Skeletal muscle satellite cell (primary cell): ENCODE results near the gene NADSYN1.
"Not testable (repeated sequence)": the region's sequence is repeated elsewhere in the genome, so short reads cannot be mapped to it uniquely, and the experiment has no call there.

Experiments
- H3K27me3 ChIP-seq: 2 replicates; pipeline ENCODE4 v1.7.0; 2013; ENCODE audit warnings: low read length; ENCODE audit not compliant: control insufficient read depth, insufficient read depth
- H3K36me3 ChIP-seq: 2 replicates; pipeline ENCODE4 v1.7.0; 2013; ENCODE audit warnings: mild to moderate bottlenecking, control low read depth, low read length; ENCODE audit not compliant: insufficient read depth
- H3K4me1 ChIP-seq: 2 replicates; pipeline ENCODE4 v1.7.0; 2013; ENCODE audit warnings: low read length; ENCODE audit not compliant: control insufficient read depth, insufficient read depth
- H3K4me2 ChIP-seq: 2 replicates; pipeline ENCODE4 v1.7.0; 2013; ENCODE audit warnings: mild to moderate bottlenecking, low read length
- H3K4me3 ChIP-seq: 2 replicates; pipeline ENCODE4 v1.7.0; 2013; ENCODE audit warnings: low read length
- H3K9ac ChIP-seq: 2 replicates; pipeline ENCODE4 v1.7.0; 2013; ENCODE audit warnings: mild to moderate bottlenecking, low read depth, low read length, moderate library complexity
- H3K9me3 ChIP-seq: replicated peaks from 2 replicates; pipeline ENCODE4 v1.7.0; 2013; ENCODE audit warnings: mild to moderate bottlenecking, control low read depth, low read length

NADSYN1 gene

GRCh38 chr11:71539017-71539416, 86.0 kb downstream of the NADSYN1 start:
- Histone ChIP-seq H3K9me3 (no peaks in the 10 kb centered on the region), H3K4me1 (no peaks in the 10 kb centered on the region), H3K4me3 (no peak overlapping the region), H3K9ac (no peak overlapping the region), H3K36me3 (no peaks in the 10 kb centered on the region), H3K27me3 (no peaks in the 10 kb centered on the region), H3K4me2 (no peak overlapping the region)

DNA sequence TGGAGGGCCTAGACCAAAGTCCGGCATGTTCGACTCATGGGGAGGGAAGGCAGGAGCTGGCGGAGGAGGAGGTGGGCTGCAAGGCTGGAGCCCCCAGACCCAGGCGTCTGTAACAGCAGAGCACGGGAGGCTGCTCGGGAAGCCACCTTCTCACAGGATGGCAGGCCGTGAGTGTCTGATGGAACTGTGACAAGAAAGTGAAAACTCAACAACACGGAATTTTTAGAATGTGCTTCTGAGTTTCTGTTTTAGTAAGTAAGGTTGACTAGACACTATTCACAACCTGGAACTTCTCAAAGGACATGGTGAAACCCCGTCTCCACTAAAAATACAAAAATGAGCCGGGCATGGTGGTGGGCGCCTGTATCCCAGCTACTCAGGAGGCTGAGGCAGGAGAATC, 87.0 kb downstream of the NADSYN1 start:
- not testable (repeated sequence) for H3K4me3 ChIP-seq, H3K9ac ChIP-seq, H3K4me1 ChIP-seq, H3K4me2 ChIP-seq, H3K36me3 ChIP-seq, H3K9me3 ChIP-seq, H3K27me3 ChIP-seq

GRCh38 chr11:71540521-71541304, 87.7 kb downstream of the NADSYN1 start:
- not testable (repeated sequence) for H3K4me1 ChIP-seq, H3K9me3 ChIP-seq, H3K36me3 ChIP-seq, H3K9ac ChIP-seq, H3K4me2 ChIP-seq, H3K4me3 ChIP-seq, H3K27me3 ChIP-seq

DNA sequence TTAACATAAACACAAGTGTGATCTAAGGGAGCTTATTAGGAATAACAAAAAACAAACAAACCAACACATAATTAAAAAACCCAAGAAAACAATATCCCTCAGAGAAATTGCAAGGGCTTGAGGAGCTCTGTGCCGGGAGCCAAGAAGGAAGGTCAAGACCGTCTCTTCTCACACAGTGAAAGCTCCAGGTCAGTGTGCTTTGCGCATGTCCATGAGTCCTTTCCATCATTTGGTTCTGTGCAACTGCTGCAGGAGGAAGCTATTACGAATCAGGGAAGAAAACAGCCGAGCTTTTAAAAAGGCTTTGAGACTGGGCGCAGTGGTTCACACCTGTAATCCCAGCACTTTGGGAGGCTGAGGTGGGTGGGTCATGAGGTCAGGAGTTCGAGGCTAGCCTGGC, 89.4 kb downstream of the NADSYN1 start:
- Histone ChIP-seq H3K9me3 (no peaks in the 10 kb centered on the region), H3K4me2 (no peak overlapping the region), H3K36me3 (no peaks in the 10 kb centered on the region), H3K4me1 (no peaks in the 10 kb centered on the region), H3K4me3 (no peak overlapping the region), H3K9ac (no peak overlapping the region), H3K27me3 (no peaks in the 10 kb centered on the region)

- Histone ChIP-seq H3K27me3 (no peaks in the 10 kb centered on the region), H3K9me3 (no peaks in the 10 kb centered on the region), H3K9ac (no peak overlapping the region), H3K4me2 (no peak overlapping the region), H3K4me3 (no peak overlapping the region), H3K36me3 (no peaks in the 10 kb centered on the region), H3K4me1 (no peaks in the 10 kb centered on the region)
Observed at GRCh38 chr11:71542879-71543777, 90.1 kb downstream of the NADSYN1 start.

DNA sequence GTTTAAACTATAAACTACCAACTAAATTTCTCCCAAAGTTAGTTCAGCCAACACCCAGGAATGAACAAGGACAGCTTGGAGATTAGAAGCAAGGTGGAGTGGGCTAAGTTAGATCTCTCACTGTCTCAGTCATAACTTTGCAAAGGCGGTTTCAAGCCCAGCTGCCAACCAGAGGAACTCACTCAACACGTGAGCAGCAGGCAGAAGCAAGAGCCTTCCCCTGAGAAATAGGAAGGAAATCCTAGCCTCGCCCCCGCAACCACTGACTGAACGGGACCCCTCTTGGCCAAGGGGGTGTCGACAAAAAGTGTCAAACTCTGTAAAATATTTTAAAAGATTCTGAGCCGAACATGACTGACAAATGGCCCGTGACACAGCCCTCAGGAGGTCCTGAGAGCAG, 90.9 kb downstream of the NADSYN1 start:
- Histone ChIP-seq H3K36me3 (no peaks in the 10 kb centered on the region), H3K27me3 (peaks cover 3% of the 10 kb centered on the region), H3K4me1 (no peaks in the 10 kb centered on the region), H3K9me3 (no peaks in the 10 kb centered on the region), H3K4me2 (no peak overlapping the region), H3K9ac (no peak overlapping the region), H3K4me3 (no peak overlapping the region)

- Histone ChIP-seq H3K4me2 (no peak overlapping the region), H3K27me3 (peaks cover 11% of the 10 kb centered on the region), H3K4me3 (no peak overlapping the region), H3K9ac (no peak overlapping the region), H3K36me3 (no peaks in the 10 kb centered on the region), H3K9me3 (no peaks in the 10 kb centered on the region), H3K4me1 (no peaks in the 10 kb centered on the region)
Observed at GRCh38 chr11:71544525-71545214, 91.7 kb downstream of the NADSYN1 start.

DNA sequence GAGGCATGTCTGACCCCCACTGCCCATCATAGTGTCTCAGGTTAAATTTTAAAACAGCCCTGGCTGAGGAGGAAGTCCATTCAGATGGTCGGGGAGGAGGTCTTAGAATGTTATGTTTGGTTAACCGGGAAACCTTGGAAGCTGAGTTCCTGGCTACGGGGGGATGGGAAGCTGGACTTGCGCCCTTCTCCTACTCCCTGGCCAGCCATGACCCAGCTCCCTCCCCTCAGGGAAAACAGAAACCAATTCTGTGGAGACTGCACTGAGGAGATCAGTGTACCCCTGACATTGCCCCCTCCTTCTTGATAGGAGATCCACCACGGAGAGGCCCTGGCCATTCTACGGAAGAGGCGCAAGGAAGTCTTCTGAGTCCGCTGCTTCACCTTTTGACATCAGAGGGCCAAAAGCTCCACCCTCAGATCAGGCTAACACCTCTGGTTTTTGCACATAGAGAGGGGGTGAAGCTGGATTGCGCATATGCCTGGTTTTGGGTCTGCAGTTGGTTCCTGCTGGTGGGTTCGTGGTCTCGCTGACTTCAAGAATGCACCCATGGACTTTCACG, 92.5 kb downstream of the NADSYN1 start:
- no peak overlapping the region for H3K4me2 ChIP-seq
- H3K9me3 ChIP-seq, result no peaks in the 10 kb centered on the region
- H3K36me3 ChIP-seq, result no peaks in the 10 kb centered on the region
- H3K4me1 ChIP-seq, result no peaks in the 10 kb centered on the region
- H3K27me3 ChIP-seq, result peaks cover 19% of the 10 kb centered on the region
- H3K9ac ChIP-seq, result no peak overlapping the region
- H3K4me3 ChIP-seq, result no peak overlapping the region

DNA sequence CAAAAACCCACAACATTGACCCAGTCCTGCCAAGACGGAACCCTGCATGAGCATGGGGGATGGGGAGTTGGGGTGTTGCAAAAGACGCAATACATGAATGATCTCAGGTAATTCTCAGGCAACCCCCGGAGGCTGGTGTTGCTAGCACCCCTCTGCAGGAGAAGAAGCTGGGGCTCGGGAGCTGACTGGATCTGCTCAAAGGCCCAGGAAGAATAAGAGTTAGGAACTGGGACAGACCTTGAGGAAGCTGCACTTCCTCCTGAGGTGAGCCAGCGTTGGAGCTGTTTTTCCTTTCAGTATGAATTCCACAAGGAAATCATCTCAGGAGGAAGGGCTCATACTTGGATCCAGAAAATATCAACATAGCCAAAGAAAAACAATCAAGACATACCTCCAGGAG, 95.1 kb downstream of the NADSYN1 start, which contains the start of gene KRTAP5-9:
KRTAP5-9 (plus strand) TSS at position 301 of the 400 bp plus-strand sequence. CDS start 238 bp downstream, outside the sequence.
- H3K9ac ChIP-seq, result no peak within 1 kb of the TSS
- H3K4me2 ChIP-seq, result no peak within 1 kb of the TSS
- H3K9me3 ChIP-seq, result no peaks in the 10 kb centered on the region
- no peaks in the 10 kb centered on the region for H3K36me3 ChIP-seq
- no peaks in the 10 kb centered on the region for H3K4me1 ChIP-seq
- peaks cover 29% of the 10 kb centered on the region for H3K27me3 ChIP-seq
- no peak within 1 kb of the TSS for H3K4me3 ChIP-seq

DNA sequence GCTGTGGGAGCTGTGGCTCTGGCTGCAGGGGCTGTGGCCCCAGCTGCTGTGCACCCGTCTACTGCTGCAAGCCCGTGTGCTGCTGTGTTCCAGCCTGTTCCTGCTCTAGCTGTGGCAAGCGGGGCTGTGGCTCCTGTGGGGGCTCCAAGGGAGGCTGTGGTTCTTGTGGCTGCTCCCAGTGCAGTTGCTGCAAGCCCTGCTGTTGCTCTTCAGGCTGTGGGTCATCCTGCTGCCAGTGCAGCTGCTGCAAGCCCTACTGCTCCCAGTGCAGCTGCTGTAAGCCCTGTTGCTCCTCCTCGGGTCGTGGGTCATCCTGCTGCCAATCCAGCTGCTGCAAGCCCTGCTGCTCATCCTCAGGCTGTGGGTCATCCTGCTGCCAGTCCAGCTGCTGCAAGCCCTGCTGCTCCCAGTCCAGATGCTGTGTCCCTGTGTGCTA, 95.7 kb downstream of the NADSYN1 start:
- Histone ChIP-seq H3K27me3 (peaks cover 29% of the 10 kb centered on the region), H3K4me1 (no peaks in the 10 kb centered on the region), H3K9ac (no peak overlapping the region), H3K9me3 (no peaks in the 10 kb centered on the region), H3K4me3 (no peak overlapping the region), H3K4me2 (no peak overlapping the region), H3K36me3 (no peaks in the 10 kb centered on the region)
